ENCODE data around the gene SLC10A2.

Gene SLC10A2

DNA sequence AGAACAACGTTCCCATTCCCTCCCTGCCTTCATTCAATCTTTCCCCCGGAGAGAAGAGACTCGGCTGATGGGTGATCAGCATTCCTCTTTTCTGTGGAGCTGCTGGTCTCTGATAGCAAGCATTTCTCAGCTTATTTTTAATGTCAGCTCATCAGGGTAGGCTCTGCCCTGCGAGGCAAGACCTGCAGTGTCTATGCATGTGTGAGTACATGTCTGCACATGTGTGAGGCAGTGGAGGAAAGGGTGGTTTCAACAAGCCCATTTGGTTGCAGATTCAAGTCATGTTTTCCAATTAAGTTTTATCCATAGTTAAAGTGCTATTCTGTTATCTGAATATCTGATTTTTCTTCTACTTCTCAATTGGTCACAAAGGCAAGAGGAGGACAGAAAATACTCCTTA is 19.5 kb downstream of the SLC10A2 start:
- no peak for DNase-seq (ENCODE audit: low read depth, low spot score)

DNA sequence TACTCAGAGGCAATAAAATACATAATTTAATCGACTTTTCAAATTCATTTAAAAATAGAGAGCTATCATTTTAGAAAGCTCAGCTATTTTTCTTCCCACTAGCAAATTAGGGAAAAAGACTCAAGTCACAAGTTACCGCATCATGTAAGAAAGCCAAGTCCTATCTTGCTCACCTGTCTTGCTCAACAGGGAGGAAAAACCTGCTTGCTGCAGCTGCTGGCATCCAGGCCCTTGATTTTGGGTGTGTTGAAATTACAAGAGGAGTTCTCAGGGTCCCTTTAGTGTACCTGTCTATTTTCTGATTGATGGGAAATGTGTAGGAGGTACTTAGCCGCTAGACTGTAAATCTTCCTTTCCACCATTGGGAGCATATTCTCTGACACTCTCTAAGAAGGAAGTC is 22.2 kb downstream of the SLC10A2 start:
- no peak for DNase-seq (ENCODE audit: low read depth, low spot score)

DNA sequence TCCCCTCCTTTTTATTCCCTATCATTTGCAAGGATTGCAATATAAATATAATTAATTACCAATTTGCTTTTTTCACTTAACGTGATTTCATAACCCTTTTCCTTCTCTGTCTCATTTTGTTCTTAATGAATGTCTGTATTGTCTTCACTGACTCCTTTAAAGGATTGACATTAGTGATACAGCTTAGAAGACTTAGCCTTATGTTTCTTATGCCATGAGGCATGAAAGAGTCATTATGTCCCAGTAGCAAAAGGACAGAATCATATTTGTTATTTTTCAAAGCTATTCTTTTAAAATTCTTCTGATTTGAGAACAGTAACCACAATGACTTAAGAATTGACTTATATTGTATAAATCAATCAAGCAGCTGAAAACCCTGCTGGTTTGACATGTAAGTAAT is 26.2 kb downstream of the SLC10A2 start:
- DNase-seq (ENCODE audit: low read depth, low spot score) = no peak

DNA sequence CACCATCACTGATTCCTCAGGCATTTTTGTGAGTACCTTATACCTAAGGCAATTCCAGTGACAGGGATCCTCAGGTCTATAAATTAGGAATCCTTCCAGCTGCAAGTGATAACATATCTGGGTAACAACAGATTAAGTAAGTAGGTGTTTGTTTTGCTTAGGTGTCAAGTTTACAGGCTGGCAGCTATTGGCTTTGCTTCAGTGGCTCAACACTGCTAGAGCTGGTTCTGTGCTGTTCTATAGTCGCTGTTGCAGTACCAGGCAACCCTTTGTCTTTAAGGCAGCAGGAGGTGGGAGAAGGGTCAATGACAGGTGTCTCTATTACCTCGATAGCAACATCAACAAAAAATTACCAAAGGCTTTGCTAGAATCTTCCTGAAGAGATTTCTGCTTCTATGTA is 27.0 kb downstream of the SLC10A2 start:
- no peak for DNase-seq (ENCODE audit: low read depth, low spot score)

DNA sequence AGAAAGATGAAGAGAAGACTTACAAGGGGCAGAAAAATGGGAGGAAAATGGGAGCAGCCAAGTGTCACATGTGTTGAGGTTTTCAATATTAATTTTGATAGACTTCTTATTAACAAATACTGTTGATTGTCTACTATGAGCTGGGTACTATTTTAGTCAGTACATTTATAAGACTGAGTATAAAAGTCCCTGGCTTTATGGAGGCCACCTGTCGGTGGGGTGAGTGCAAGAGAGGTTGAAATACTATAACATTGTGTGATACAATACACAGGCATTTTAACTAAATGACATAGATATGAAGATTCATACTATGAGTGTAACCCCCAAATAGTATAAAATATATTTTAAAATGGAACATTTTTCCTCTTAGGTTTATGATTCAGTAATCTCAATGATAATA is 29.9 kb downstream of the SLC10A2 start:
- no peak for DNase-seq (ENCODE audit: low read depth, low spot score)

DNA sequence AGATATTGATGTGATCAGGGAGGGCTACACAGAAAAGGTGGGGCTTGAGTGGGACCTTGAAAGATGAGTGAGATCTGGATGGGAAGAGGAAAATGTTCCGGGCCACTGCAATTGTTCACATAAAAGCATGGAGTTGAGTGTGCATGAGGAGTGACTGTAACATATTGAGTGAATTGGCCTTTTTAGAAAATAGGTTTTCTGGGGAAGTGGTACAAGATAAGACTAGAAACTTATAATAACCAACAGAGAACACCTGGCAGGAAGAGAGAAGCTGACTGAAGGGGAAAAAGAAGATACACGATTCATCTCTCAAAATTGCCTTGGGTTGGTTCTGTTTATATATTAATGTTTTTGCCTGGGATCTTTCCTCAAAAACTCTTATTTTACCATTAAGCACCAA is 32.2 kb downstream of the SLC10A2 start:
- DNase-seq (ENCODE audit: low read depth, low spot score) = no peak

DNA sequence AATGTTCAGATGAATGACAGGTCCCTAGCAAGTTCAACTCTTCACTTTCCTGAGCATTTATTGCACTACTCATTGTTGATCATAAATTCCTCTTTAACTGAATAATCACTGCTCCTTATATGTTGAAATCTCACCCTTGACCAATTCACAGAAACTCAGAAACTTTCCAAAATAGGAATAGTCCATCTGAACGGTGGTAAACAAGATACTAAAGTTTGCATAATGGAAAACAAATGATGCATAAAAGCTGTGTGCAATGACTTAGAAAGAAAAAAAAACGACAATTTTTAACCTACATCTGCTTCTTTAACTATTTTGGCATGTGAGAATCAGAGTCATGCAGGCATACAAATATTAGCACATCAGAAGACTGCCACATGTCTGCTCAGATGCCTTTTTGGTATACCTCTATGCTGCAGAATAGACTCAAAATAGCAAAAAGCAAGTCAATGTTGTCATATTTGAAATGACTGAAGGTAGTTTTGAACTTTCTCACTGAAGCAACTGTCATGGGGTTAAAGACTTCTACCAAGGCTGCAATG is 34.8 kb downstream of the SLC10A2 start:
- DNase-seq (ENCODE audit: low read depth, low spot score) = no peak

DNA sequence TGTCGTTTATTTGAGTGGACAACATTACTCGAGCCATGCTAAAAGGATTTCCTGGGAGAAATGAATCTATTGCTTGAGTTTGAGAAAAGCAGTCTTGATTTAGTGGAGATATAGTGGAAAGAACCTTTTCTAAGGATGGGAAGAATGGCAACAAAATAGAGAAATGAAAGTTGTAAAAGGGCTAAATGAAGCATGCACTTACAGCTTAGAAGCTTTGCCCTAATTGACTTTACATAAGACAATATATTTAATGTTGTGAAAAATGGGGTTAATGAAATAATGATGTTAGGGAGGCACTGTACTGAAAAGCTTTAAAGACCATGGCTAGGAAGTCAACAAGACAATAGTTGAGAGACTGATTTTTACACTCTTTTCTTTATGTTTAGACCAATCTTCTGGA is 35.4 kb downstream of the SLC10A2 start:
- DNase-seq (ENCODE audit: low read depth, low spot score) = no peak

DNA sequence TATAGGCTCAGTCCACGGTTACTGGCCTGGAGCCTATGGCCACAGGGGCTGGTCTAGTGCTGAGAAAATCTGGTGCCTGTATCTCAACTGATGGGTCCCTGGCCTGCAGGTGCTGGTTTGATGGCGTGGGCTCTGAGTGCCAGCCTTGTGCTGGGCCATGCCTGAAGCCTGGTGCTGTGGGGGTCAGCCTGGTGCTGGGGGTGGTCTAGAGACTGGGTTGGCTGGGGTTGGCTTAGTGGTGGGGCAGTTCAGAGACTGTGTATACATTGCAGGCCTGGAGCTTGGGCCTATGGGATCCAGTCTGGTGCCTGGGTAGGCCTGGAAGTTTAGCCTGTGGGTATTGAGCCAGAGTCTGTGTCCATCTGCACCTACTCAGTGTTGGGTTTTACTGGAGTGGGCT is 36.4 kb downstream of the SLC10A2 start:
- no peak for DNase-seq (ENCODE audit: low read depth, low spot score)

DNA sequence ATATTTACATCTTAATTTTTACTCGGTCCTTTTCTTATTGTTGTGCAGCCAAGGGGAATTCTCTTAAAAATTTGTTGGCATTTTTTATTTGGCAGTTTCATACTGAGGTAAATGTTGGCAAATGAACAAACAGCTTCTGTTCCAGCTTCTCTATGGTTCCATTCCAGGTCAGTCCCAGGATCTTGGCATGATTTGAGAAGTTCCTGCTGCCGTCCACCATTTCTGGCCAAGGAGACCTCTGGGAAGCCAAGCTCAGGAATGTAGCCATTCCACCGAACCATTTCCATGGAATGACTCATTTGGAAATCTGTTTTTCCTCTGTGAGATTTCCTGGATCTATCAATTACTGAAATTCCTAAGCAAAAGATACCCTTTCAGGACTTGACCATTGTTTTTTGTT is 43.9 kb downstream of the SLC10A2 start:
- no peak for DNase-seq (ENCODE audit: low read depth, low spot score)

DNA sequence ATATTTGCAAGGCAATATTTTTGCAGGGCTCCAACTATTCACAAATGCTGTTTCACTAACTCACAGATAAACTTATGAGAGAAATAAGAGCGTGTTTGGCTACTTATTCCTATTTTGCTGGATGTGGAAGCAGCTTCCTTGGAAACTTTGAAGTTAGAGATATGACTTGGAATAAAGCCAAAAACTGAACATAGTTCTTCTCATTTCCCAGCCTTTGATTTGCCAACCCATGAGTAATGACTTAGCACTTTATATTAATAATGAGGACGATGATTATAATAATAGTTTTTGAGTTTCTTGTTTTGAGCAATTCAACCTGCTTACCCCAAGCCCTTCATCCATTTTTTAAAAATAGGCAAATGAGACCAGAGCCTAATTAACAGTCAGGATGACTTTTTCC is 47.7 kb downstream of the SLC10A2 start:
- DNase-seq (ENCODE audit: low read depth, low spot score) = no peak

DNA sequence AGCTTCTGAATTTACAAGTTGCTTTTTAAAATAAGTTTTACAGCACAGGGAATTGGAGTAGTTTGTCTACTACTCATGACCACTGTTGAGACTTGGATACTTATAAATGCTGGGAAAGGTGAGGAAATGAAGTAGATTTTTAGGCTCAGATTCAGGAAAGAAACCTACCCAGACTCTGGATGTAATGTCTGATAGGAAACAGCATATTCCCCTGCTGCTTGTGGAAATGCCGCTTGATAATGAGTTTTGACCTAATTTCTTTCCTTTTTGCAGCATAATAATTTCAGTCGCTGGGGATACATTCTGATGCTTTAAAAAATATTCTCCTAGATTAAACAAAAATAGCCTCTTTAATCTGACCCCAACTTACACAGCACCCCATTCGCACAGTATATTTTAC is 53.6 kb downstream of the SLC10A2 start:
- no peak for DNase-seq (ENCODE audit: low read depth, low spot score)

DNA sequence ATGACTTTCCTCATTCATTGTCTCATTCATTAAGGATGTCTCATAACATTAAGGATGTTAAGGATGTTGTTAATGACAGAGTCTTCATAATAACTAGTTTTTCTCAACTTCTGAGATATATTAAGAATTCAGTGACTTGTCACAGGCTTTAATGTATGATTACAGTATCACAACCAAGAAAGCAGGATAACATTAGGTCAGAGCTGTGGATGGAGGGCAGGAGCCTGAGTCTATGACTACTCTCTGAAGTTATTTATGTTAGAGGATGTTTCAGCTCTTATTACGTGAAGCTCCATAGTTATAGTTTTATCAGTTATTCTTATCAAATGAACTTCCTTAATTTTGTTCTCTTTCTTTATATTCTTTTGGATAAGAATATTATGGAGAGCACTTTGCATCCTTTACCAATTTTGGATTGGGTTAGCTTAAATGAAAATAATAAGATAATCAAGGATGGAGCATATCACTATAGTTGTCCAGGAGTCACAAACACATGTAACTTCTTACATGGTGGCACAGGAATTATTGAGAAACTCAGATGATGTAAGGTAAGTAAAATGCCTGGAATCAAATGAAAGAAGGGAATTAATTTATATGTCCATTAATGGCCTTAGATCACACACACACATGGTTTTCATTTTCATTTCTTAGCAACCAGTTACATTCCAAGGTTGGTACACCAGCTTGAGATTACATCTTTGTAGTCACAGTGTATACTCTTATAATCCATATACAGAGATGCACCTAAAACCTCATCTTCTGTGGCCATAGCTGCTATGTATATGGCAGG is 57.0 kb downstream of the SLC10A2 start:
- no peak for DNase-seq (ENCODE audit: low read depth, low spot score)

DNA sequence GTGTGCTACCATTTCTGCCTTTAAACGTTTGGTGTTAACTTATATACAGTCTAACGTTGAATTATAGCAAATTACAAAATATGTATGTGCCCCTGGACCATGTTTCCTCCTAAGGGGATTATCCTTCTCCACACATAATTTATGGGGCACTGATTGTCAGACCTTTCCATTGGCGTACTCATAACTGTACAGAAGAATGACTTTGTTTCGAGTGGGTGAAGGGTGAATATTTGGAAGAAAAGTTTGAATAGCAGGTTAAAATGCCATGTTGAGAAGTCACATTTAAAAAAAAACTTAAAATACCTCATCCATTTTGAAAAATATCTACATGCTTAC is 58.8 kb downstream of the SLC10A2 start:
- no peak for DNase-seq (ENCODE audit: low read depth, low spot score)

DNA sequence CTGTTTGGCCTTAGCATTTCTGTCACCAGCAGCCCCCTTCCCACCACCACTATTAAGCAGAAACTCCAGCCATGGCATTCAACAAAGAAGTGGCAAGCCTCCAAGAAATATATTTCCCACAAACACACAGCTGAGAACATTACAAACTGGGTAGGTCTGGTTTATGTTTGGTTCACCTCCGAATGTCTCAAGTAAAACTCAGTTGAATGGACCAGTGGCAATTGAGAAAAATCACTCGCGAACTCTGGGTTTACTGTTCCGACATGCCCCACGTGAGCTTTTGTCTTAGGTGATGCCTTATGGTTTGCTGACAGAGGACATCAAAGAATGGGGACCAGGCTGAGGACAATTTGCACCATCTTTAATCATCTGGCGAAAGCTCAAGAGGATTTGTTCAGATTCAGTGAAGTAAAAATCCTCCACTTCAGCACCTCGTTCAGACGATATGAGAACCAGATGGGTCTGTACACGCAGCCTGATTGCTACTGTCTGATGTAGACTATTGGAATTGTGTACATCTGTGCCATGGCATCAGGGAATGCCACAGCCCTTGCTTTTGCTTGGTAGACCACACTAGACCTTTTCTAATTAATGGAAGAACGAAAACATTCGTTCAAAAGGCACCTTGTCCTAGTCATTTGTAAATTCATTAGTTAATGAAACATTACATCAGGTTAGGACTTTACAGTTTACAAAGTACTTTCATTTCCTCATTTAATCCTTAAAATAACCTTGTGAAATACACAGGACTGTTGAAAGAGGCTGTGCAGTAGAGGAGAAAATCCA is 59.4 kb downstream of the SLC10A2 start:
- DNase-seq (ENCODE audit: low read depth, low spot score) = no peak

DNA sequence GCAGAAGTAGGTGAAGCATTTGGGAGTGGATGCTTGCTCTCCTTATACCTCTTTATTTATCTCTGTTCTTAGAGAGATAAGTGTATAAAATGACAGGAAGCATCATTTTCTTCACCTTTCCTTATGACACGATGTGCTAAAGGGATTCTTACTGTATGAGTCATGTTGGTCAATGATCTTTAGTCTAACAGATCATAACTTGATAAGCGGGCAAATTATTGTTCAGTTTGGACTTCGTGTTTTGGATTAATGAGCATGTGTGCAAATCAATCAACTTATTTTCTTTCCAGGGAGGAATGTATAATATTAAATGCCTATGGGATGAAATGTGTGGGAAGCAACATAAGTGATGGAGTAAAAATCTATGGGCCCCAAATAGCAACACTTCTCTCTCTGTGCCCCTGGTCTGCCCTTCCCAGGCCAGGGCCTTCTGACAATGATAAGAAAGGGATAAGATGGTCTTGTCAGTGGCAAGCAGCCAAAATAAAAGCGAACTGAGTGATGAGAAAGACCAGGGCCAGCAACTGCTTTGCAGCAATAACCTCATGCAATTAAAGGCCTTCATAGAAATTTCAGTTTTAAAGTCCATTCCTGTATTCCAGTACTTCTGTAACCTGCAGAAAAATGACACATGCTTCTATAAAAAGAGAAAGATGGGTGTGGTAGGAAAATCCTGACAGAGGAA is 61.4 kb downstream of the SLC10A2 start:
- DNase-seq (ENCODE audit: low read depth, low spot score) = no peak

DNA sequence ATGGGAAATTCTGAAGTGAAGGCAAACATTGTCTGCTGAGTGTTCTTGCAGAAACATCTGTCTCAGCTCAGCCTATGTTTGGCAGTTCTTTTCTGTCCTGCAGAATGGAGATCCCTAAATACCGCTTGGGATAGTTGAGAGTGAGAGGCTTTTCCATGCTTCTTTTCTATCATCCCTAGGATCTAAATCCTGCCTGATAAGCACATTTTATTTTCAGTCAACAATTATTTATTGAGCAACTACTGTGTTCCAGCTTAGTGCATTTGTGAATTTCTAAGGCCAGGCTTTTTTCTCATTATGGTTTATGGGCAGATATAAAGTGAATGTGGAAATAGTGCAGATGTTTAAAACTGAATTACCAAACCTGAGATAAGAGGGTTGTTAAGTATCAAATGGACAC is 62.6 kb downstream of the SLC10A2 start:
- no peak for DNase-seq (ENCODE audit: low read depth, low spot score)

DNA sequence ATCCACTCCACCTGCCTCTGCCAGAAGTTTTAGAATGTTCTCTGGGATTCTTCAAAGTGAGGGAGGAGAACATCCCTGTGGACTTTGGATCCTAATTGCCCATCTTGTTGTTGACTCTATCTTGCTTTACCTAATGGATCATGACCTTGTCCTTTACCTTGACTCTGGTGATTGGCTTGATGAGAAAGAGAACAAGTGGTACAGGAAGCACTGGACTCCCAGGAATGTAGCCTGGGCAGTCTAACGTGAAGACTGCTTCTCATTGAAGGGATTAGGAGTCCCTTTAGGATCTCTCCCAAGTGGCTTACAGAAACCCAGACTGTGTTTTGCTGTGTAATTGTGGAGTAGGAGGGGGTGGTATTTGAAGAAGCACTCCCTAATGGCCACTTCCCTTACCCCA is 63.9 kb downstream of the SLC10A2 start:
- DNase-seq (ENCODE audit: low read depth, low spot score) = no peak

DNA sequence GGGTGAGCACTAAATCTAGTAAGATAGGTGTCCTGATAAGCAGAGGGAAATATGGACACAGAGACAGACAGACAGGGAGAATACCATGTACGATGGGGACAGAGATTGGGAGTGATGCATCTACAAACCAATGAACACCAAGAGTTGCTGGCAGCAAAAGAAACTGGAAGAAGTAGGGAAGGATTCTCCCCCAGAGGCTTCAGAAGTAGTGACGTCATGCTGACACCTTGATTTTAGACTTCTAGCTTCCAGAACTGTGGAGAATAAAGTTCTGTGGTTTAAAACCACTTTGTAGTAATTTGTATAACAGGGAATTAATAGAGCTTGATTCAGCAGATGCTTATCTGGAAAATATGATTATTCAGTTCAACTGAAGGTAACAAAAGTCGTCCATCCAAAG is 66.1 kb downstream of the SLC10A2 start:
- no peak for DNase-seq (ENCODE audit: low read depth, low spot score)

DNA sequence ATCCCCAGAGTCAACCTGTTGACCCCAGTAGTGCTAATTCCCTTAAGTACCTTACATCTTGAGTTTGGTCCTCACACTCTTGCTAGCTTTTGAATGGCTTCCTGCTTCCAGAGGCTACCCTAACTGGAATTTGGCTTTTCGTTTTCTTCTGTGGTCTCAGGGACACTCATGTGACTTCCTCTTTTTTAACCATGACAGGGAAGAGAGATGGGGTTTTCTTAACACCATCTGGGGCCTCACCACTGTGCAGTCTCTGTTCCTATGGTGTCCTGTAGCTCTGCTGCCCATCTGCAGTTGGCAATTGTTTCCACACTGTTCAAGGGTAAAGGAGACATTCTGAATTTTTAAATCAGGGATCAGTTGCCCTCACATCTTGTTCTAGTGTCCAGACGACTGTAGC is 66.7 kb downstream of the SLC10A2 start:
- DNase-seq (ENCODE audit: low read depth, low spot score) = no peak
